HEK293T (cell line): Measurements from ENCODE around the gene FAM236B.
"Not testable (repeated sequence)": the region's sequence is repeated elsewhere in the genome, so short reads cannot be mapped to it uniquely, and the experiment has no call there.

Experiments used
- CTCF ChIA-PET: fragments of 350-600 bp; formaldehyde crosslinking; extraction: SDS; loops from one replicate; lab custom pipeline; 2021; ENCODE audit warnings: antibody characterized with exemption, inconsistent platforms; lab: Yijun Ruan, JAX
- POLR2A ChIA-PET: fragments of 350-600 bp; formaldehyde crosslinking; extraction: SDS; loops from one replicate; lab custom pipeline; 2020; ENCODE audit warnings: antibody characterized with exemption, inconsistent platforms; lab: Yijun Ruan, JAX
- DNase-seq: peaks from one replicate; pipeline ENCODE4 v3.0.0; 2012; ENCODE audit warnings: mixed read lengths; ENCODE audit errors: extremely low spot score
- ARNT ChIP-seq: fragments of 450-650 bp; IDR thresholded peaks from 2 replicates; pipeline ENCODE4 v1.6.1; 2017; ENCODE audit warnings: mild to moderate bottlenecking
- BHLHE40 ChIP-seq: fragments of 450-650 bp; IDR thresholded peaks from 2 replicates; pipeline ENCODE4 v1.6.1; 2016; ENCODE audit warnings: mild to moderate bottlenecking, moderate library complexity, borderline replicate concordance
- CTBP1 ChIP-seq: fragments of 450-650 bp; IDR thresholded peaks from 2 replicates; pipeline ENCODE4 v1.6.1; 2016; ENCODE audit warnings: borderline replicate concordance
- ELF4 ChIP-seq: fragments of 450-650 bp; IDR thresholded peaks from 2 replicates; pipeline ENCODE4 v1.6.1; 2017; ENCODE audit warnings: antibody characterized with exemption
- FOXA1 ChIP-seq: fragments of 450-650 bp; IDR thresholded peaks from 2 replicates; pipeline ENCODE4 v1.6.1; 2016; ENCODE audit warnings: mild to moderate bottlenecking
- FOXK2 ChIP-seq: fragments of 450-650 bp; IDR thresholded peaks from 2 replicates; pipeline ENCODE4 v1.6.1; 2016; ENCODE audit warnings: mild to moderate bottlenecking
- FOXM1 ChIP-seq: fragments of 450-650 bp; IDR thresholded peaks from 2 replicates; pipeline ENCODE4 v1.6.1; 2017; ENCODE audit warnings: mild to moderate bottlenecking, borderline replicate concordance
- HDGF ChIP-seq: fragments of 450-650 bp; IDR thresholded peaks from 2 replicates; pipeline ENCODE4 v1.6.1; 2017; ENCODE audit warnings: antibody characterized with exemption, borderline replicate concordance
- L3MBTL2 ChIP-seq: fragments of 450-650 bp; conservative IDR thresholded peaks from 2 replicates; pipeline ENCODE4 v1.6.1; 2016; ENCODE audit warnings: mild to moderate bottlenecking
- LEF1 ChIP-seq: fragments of 450-650 bp; IDR thresholded peaks from 2 replicates; pipeline ENCODE4 v1.6.1; 2017; ENCODE audit warnings: mild to moderate bottlenecking, borderline replicate concordance
- NFRKB ChIP-seq: fragments of 450-650 bp; IDR thresholded peaks from 2 replicates; pipeline ENCODE4 v1.6.1; 2016; ENCODE audit warnings: mild to moderate bottlenecking, moderate library complexity
- SP1 ChIP-seq: fragments of 450-650 bp; IDR thresholded peaks from 2 replicates; pipeline ENCODE4 v1.6.1; 2017
- SUZ12 ChIP-seq: fragments of 450-650 bp; IDR thresholded peaks from 2 replicates; pipeline ENCODE4 v1.6.1; 2016; ENCODE audit warnings: mild to moderate bottlenecking
- TARDBP ChIP-seq: fragments of 450-650 bp; IDR thresholded peaks from 2 replicates; pipeline ENCODE4 v1.6.1; 2016
- ZNF384 ChIP-seq: fragments of 450-650 bp; IDR thresholded peaks from 2 replicates; pipeline ENCODE4 v1.6.1; 2016
- TF ChIP-seq, protein P1 (sequence below): fragments of 450-650 bp; IDR thresholded peaks from 2 replicates; pipeline ENCODE4 v1.6.1; 2016

FAM236B gene

DNA sequence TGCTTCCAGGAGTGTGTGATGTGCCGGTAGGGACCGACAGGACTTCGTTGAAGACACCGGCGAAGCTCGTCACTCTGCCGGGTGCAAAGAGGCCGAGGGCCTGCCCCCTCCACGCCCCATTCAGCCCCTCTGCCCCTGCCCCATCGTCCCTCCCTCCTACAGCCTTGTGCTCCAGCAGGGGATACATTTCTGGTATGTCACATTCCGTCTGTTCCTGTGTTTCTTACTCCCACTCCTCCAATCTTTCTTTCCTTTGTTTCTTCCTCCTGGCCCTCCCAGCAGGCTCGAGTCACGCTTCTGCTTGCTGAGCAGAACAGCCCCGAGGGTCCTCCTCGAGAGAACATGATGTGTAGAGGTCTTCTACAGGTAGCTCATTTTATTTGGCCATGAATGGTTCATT, at the start of gene FAM236B:
Gene FAM236B, minus strand, starts transcription at position 101 of the 400 bp plus-strand sequence. Its CDS starts 100 bp downstream, at position 1.
- POLR2A ChIA-PET, CTCF ChIA-PET, DNase-seq: not testable (repeated sequence)

DNA sequence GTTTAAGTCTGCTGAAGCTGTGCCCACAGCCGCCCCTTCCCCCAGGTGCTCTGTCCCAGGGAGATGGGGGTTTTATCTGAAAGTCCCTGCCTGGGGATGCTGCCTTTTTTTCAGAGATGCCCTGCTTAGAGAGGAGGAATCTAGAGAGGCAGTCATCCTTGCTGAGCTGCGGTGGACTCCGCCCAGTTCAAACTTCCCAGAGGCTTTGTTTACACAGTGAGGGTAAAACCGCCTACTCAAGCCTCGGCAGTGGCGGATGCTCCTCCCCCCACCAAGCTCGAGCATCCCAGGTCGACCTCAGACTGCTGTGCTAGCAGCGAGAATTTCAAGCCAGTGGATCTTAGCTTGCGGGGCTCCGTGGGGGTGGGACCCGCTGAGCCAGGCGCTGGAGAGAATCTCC, 48.2 kb upstream of the FAM236B start:
- DNase-seq, CTCF ChIA-PET, POLR2A ChIA-PET: not testable (repeated sequence)

DNA sequence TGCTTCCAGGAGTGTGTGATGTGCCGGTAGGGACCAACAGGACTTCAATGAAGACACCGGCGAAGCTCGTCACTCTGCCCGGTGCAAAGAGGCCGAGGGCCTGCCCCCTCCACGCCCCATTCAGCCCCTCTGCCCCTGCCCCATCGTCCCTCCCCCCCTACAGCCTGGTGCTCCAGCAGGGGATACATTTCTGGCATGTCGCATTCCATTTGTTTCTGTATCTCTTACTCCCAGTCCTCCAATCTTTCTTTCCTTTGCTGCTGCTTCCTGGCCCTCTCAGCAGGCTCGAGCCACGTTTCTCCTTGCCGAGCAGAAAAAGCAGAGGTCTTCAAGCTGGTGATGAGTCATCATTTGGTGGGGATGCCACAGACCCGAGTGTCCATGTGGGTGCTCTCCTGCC, 25.6 kb upstream of the FAM236B start, which contains the start of gene FAM236D:
Gene FAM236D, minus strand, starts transcription at position 101 of the 400 bp plus-strand sequence. Its CDS starts 100 bp downstream, at position 1.
- POLR2A ChIA-PET, CTCF ChIA-PET, DNase-seq: not testable (repeated sequence)

DNA sequence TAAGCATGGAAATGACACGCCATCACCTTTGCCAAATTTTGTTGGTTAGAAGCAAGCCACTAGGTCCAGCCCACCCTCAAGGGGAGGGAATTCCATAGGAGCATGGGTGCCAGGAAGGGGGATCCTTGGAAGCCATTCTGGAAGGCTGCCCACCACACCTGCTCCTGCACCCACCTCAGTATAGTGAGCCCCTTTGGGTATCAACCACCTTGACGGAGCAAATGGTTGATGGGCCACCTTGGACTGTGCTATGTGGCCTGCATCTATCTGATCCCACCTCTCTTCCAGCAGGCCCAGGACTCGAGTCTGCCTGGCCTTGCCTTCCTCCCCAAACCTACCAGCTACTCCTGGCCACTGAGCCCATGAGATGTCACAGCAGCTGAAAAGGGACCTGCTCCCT, 7.9 kb upstream of the FAM236B start:
- POLR2A ChIA-PET, CTCF ChIA-PET, DNase-seq: not testable (repeated sequence)

DNA sequence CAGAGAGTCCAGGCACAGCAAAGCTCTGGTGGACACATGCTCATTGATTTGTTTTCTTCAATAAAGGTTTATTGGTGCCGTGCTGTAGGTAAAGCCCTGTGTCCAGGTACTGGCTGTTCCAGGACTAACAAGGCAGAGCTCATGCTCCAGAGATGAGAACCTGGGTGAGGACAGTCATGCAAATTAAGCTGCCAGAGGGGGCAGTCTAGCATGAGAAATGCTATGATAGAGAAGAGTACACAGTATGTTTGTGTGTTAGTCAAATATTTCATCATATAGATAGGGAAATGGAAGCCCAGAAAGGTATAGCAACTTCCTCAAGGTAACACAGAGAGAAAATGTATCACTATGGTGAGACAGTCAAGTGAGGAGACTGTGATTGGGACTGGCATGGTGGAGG, 5.7 kb upstream of the FAM236B start:
- CTCF ChIA-PET, POLR2A ChIA-PET, DNase-seq: not testable (repeated sequence)

DNA sequence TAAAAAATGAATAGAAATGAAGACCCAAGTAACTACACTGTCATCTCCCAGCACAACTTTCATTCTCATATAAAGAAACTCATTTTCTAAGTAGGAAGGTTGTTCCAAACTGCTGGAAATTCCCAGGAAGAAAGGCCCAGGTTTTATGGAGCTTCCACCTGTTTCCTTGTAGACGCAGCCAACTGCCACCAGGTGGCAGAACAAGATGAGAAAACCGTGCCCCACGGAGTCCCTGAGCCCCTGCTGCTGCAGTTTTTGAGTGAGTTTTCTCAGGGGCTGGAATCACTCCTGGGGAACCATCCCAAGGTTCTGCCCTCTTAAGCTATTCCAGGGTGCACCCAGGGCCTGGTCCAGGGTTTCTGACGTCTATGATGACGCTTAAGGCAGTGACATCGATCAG, 1.5 kb upstream of the FAM236B start:
- CTCF ChIA-PET, DNase-seq, POLR2A ChIA-PET: not testable (repeated sequence)

DNA sequence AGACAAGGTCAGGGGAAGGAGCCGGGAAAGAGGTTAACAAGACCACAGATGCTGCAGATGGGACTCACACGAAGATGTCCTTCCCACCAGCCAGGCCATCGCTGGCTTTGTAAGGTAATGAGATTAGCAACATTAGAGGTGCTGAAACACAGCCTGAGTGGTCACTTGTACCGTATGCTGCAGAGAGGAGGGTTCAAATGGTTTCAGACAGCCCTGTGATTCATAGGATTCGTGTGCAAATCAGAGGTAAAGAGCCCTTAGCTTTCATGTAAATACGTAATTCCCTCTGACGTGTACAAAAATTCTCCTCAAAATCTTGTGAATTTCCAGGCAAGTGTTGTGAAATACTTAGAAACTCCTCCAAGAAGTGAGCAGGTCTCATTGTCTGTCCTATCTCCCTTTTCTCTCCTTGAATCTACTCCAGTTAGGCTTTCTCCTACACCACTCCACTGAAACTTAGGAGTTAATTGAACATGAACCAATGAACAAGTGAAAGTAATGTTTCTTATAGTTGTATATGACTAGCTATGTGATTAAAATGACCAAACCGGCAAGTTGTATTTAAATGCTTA, 991 bp upstream of the FAM236B start:
- POLR2A ChIA-PET, CTCF ChIA-PET, DNase-seq: not testable (repeated sequence)

DNA sequence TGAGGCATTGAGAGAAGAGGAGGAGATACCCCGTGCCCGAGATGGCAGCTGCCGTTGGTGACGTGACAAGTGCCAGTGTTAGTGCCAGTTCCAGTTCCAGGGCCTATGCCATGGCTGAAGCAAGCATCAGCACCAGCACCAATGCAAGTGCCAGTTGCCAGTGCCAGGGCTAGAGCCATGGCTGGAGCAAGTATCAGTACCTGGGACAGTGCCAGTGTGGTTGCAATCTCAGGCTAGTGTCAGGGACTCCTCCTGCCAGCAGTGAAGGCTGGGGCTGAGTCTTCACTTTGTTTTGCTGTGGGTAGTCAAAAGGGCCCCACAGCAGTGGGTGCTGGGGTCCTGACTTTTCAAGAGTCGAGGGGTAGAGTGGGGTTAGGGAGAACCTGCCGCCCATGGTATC, 4.3 kb downstream of the FAM236B start:
- POLR2A ChIA-PET, DNase-seq, CTCF ChIA-PET: not testable (repeated sequence)

DNA sequence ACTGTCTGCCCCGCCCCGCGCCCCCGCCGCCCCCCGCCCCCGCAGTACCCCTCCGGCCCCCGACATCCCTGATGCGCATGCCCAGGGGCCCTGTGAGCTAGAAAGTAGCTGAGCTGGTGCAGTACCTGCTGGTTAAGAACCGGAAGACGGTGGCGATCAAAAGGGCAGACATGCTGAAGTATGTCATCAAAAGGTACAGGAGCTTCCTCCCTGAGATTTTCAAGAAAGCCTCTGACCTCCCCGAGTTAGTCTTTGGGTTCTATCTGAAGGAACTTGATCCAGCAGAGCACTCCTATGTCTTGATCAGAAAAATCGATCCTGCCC, 5.0 kb downstream of the FAM236B start:
- DNase-seq, POLR2A ChIA-PET, CTCF ChIA-PET: not testable (repeated sequence)

DNA sequence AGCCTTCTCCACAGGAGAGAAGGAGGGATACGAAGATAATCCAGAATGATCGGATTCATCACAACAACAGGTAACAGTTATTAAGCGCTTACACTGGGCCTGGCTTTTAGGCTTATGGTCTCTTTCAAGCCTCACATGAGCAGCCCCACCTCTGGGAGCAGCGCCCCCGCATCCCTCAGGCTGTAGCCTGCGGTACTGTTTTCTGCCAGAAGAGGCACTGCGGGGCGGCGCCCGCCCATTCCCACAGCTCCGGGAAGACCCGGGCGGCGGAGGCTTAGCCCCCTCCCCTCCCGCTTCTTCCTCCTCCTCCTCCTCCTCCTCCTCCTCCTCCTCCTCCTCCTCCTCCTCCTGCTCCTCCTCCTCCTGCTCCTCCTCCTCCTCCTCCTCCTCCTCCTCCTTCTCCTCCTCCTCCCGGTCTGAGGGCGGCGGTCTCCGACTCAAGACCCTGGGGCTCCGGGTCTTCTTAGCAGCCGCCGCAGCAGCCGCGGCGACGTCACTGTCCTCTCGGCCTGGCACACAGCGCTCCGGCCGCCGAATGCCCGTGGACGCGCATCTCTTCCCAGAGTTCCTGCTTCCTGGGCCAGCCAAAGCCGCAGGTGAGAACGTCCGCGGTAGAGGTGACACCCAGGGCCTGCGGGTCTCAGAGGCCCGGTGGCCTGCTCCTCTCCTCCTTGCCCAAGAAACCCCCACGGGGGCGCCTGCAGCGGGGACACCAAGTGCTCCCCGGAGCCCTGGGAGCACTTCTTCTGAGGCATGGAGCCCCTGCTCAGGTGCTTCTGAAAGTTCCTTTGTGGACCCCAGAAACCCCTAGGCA, 5.6 kb downstream of the FAM236B start, which contains the start of gene DMRTC1B:
Gene DMRTC1B, plus strand, starts transcription at position 238 of the 814 bp plus-strand sequence. CDS start 68,246 bp downstream, outside the sequence.
- CTCF ChIA-PET, POLR2A ChIA-PET, DNase-seq: not testable (repeated sequence)

DNA sequence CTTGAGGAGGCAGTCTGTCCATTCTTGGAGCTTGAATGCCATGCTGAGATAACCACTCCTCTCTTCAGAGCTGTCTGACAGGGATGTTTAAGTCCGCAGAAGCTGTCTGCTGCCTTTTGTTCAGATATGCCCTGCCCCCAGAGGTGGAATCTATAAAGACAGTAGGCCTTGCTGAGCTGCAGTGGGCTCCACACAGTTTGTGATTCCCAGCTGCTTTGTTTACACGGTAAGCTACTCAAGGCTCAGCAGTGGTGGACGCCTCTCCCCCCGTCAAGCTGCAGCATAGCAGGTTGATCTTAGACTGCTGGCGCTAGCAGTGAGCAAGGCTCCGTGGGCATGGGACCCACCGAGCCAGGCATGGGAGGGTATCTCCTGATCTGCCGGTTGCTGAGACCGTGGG, 22.0 kb downstream of the FAM236B start:
- CTCF ChIA-PET, POLR2A ChIA-PET, DNase-seq: not testable (repeated sequence)

DNA sequence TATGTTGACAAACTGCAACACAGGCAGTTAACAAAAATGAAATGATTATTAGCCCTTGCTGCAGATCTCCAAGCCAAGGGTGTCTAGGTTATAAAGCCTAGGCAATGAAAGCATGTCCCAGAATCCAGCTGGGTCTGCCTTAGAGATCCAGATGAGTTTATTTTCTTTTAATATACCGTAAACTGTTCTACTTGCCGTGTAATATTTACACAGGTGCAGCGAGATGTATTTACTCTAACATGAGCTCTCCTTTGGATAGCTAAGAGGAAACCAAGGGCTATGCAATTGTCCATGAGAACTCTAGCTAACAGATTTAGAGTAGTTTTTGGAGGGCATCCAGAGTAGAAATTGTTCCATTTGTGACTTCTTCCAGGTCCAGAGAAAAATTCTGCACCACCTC, 33.9 kb downstream of the FAM236B start:
- CTCF ChIA-PET, DNase-seq, POLR2A ChIA-PET: not testable (repeated sequence)

DNA sequence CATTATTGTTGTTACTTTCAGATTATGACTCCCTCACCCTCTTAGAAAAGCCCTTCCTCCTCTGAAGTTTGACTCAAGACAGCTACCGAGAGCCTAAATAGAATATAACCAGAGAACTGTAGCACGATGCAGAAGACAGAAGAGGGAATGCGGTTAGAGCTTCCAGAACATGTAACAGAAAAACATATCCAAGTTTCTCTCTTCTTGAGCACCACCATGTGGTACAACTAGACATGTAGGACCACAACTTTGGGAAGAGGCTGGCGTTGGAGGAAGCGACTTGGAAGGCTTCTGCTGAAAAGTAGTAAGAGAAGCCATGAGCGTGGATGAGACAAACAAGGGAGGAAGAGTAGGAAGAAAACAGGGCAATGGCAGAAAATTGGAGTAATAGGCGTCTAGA, 36.9 kb downstream of the FAM236B start:
- POLR2A ChIA-PET, result not testable (repeated sequence)

DNA sequence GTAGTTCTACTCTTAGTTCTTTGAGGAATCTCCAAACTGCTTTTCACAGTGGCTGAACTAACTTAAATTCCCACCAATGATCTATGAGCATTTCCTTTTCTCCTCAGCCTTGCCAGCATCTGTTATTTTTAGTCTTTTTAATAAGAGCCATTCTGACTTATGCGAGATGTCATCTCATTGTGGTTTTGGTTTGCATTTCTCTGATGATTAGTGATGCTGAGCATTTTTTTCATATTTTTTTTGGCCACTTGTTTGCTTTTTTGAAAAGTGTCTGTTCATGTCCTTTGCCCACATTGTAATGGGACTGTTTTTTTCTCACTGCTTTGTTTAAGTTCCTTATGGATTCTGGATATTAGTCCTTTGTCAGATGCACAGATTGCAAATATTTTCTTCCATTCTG, 46.9 kb downstream of the FAM236B start:
- ChIA-PET POLR2A (no interaction called here), CTCF (no interaction called here)
- no peak for DNase-seq
- TF ChIP-seq FOXA1 (no peak), TARDBP (no peak), BHLHE40 (no peak), SUZ12 (no peak), NFRKB (no peak), ZNF384 (no peak), ELF4 (no peak), SP1 (no peak), FOXK2 (no peak), LEF1 (no peak), ARNT (no peak), HDGF (no peak), FOXM1 (no peak), CTBP1 (no peak), L3MBTL2 (no peak)
- TF ChIP-seq, protein P1, sequence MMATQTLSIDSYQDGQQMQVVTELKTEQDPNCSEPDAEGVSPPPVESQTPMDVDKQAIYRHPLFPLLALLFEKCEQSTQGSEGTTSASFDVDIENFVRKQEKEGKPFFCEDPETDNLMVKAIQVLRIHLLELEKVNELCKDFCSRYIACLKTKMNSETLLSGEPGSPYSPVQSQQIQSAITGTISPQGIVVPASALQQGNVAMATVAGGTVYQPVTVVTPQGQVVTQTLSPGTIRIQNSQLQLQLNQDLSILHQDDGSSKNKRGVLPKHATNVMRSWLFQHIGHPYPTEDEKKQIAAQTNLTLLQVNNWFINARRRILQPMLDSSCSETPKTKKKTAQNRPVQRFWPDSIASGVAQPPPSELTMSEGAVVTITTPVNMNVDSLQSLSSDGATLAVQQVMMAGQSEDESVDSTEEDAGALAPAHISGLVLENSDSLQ, result no peak

More for the DNA sequence above, 36.9 kb downstream of the FAM236B start:
- DNase-seq, CTCF ChIA-PET: not testable (repeated sequence)

DNA sequence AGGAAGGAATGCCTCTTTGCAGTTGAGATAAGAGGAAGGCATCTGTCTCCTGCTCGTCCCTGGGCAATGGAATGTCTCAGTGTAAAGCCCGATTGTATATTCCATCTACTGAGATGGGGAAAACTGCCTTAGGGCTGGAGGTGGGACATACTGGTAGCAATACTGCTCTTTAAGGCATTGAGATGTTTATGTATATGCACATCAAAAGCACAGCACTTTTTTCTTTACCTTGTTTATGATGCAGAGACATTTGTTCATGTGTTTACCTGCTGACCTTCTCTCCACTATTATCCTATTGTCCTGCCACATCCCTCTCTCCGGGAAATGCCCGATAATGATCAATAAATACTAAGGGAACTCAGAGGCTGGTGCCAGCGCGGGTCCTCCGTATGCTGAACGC, 48.8 kb downstream of the FAM236B start:
- DNase-seq, CTCF ChIA-PET, POLR2A ChIA-PET: not testable (repeated sequence)
